Measurements from ENCODE around the gene PSD2. TPM values are rescaled to one million over a fixed set of nuclear protein-coding genes. Genes with fewer than 3 reads are reported as not detected.

The PSD2 gene
- total and polyA plus RNA-seq, 2 experiments from 2014 or later, result under 0.01 TPM; not detected in 1

DNA sequence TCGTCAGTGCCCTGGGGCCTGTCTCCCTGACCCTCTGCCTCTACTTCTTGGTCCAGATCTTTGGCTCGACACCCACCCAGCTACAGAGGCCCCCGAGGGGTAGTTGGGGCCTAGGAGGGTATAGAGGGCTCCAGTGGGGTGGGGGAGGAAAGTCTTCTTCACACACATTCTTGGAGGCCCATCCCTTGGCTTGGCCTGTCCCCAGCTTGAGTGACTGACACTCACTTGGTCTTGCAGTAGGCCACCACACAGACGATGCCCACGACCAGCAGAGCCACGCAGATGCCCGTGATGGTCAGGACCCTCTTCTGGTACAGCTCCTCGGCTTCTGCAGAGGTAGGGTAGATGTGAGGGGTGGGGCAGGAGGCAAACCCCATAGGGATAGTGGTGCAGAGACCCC lies 59.8 kb downstream of the PSD2 start:
- no peak overlapping the region for H3K27ac ChIP-seq
- no peak overlapping the region for H2AFZ ChIP-seq
- no peaks in the 10 kb centered on the region for H3K9me2 ChIP-seq (ENCODE audit: insufficient read depth)
- TF ChIP-seq EZH2phosphoT487 (IDR thresholded peaks at IDR 0.05; ENCODE audit: insufficient read depth, low read depth), result no peak
- no peak for TF ChIP-seq EZH2 (IDR thresholded peaks at IDR 0.05; ENCODE audit: insufficient read depth, poor library complexity, severe bottlenecking)
- no peaks in the 10 kb centered on the region for H4K20me1 ChIP-seq (ENCODE audit: insufficient read depth)
- DNase-seq, result no peak
- H3F3A ChIP-seq (ENCODE audit: insufficient read depth), result no peaks in the 10 kb centered on the region
- in situ Hi-C loops (cut with MboI), result no loop called here
- no peaks in the 10 kb centered on the region for H3K4me1 ChIP-seq (ENCODE audit: insufficient read depth)
- peaks cover 19% of the 10 kb centered on the region for H3K27me3 ChIP-seq (replicated peaks; ENCODE audit: insufficient read depth)
- H3K9ac ChIP-seq, result no peak overlapping the region
- no peaks in the 10 kb centered on the region for H3K79me2 ChIP-seq (ENCODE audit: insufficient read depth)
- H3K36me3 ChIP-seq (ENCODE audit: low read depth), result no peaks in the 10 kb centered on the region
- 53 to 54% methylated on average over 8 of the region's 8 CpGs for WGBS, 2 experiments (ENCODE audit: low coverage in 1 of 2, low lambda C conversion rate in 2 of 2, missing lambda C conversion rate in 2 of 2)
- no peak overlapping the region for H3K4me3 ChIP-seq
- H3K9me3 ChIP-seq (ENCODE audit: low read depth), result no peaks in the 10 kb centered on the region
- H3K4me2 ChIP-seq (ENCODE audit: unreplicated experiment), result no peak overlapping the region

DNA sequence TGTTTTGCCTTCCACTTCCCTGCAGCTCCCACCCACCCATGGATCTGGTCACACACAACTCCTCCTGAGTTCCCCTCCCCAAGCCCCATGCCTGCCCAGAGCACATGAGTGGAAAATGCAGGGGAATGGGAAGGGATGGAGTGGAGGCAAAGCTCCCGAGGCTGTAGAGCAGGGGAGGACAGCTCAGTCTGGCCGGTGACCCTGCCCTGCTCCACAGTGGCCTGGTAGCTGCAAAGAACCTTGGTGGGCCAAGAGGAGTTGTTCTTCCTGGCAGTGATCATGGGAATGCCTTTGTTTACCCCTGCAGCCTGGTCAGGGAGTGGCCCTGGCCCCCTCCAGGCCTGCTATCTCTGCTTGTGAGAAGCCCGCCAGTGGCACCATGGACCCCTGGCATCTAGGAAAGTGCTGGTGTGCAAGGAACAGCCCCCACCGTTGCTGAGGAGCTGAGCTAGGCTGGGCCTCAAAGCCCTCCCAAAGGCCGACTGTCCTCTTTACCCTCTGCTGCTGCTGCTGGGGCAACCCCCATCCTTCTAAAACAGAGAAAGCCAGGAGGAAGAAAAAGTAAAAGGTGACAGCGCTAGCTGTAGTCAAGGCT lies 60.4 kb downstream of the PSD2 start:
- no peak overlapping the region for H3K4me2 ChIP-seq (ENCODE audit: unreplicated experiment)
- no peaks in the 10 kb centered on the region for H3K79me2 ChIP-seq (ENCODE audit: insufficient read depth)
- peaks cover 19% of the 10 kb centered on the region for H3K27me3 ChIP-seq (replicated peaks; ENCODE audit: insufficient read depth)
- no peaks in the 10 kb centered on the region for H3K36me3 ChIP-seq (ENCODE audit: low read depth)
- in situ Hi-C loops (cut with MboI), result no loop called here
- no peaks in the 10 kb centered on the region for H3F3A ChIP-seq (ENCODE audit: insufficient read depth)
- H3K4me1 ChIP-seq (ENCODE audit: insufficient read depth), result no peaks in the 10 kb centered on the region
- no peak overlapping the region for H3K4me3 ChIP-seq
- H2AFZ ChIP-seq, result no peak overlapping the region
- H4K20me1 ChIP-seq (ENCODE audit: insufficient read depth), result no peaks in the 10 kb centered on the region
- DNase-seq, result no peak
- H3K9me2 ChIP-seq (ENCODE audit: insufficient read depth), result no peaks in the 10 kb centered on the region
- H3K9me3 ChIP-seq (ENCODE audit: low read depth), result no peaks in the 10 kb centered on the region
- TF ChIP-seq EZH2phosphoT487 (IDR thresholded peaks at IDR 0.05; ENCODE audit: insufficient read depth, low read depth), result no peak
- no peak for TF ChIP-seq EZH2 (IDR thresholded peaks at IDR 0.05; ENCODE audit: insufficient read depth, poor library complexity, severe bottlenecking)
- H3K27ac ChIP-seq, result no peak overlapping the region
- WGBS, 2 experiments (ENCODE audit: low coverage in 1 of 2, low lambda C conversion rate in 2 of 2, missing lambda C conversion rate in 2 of 2), result 54 to 58% methylated on average over 6 of the region's 6 CpGs
- H3K9ac ChIP-seq, result no peak overlapping the region

DNA sequence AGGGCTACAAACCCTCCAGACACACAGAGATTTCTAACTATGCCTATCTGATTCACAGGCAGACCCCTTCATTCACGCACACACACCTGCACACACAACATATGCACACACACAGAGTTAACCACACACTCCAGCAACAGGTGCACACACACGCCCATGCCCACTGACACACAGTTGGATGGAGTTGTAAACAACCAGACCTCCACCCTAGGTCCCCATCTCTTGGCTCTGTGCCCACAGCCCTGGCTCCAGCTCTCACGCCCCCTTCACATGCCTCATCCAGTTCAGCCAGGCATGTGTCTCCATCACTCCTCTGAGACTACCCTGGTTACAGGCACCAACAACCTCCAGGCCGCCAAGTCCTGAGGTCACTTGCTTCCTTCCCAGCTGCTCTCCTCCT lies 61.1 kb downstream of the PSD2 start:
- H3K4me3 ChIP-seq, result no peak overlapping the region
- H2AFZ ChIP-seq, result no peak overlapping the region
- H3K4me2 ChIP-seq (ENCODE audit: unreplicated experiment), result no peak overlapping the region
- H3K9me3 ChIP-seq (ENCODE audit: low read depth), result no peaks in the 10 kb centered on the region
- H3K27me3 ChIP-seq (replicated peaks; ENCODE audit: insufficient read depth), result peaks cover 19% of the 10 kb centered on the region
- no peaks in the 10 kb centered on the region for H3F3A ChIP-seq (ENCODE audit: insufficient read depth)
- WGBS, 2 experiments (ENCODE audit: low coverage in 1 of 2, low lambda C conversion rate in 2 of 2, missing lambda C conversion rate in 2 of 2), result 47 to 48% methylated on average over 4 of the region's 4 CpGs
- no peaks in the 10 kb centered on the region for H3K36me3 ChIP-seq (ENCODE audit: low read depth)
- no peaks in the 10 kb centered on the region for H3K9me2 ChIP-seq (ENCODE audit: insufficient read depth)
- H3K79me2 ChIP-seq (ENCODE audit: insufficient read depth), result no peaks in the 10 kb centered on the region
- no peaks in the 10 kb centered on the region for H4K20me1 ChIP-seq (ENCODE audit: insufficient read depth)
- H3K4me1 ChIP-seq (ENCODE audit: insufficient read depth), result no peaks in the 10 kb centered on the region
- TF ChIP-seq EZH2phosphoT487 (IDR thresholded peaks at IDR 0.05; ENCODE audit: insufficient read depth, low read depth), result no peak
- TF ChIP-seq EZH2 (IDR thresholded peaks at IDR 0.05; ENCODE audit: insufficient read depth, poor library complexity, severe bottlenecking), result no peak
- no peak for DNase-seq
- in situ Hi-C loops (cut with MboI), result no loop called here
- no peak overlapping the region for H3K9ac ChIP-seq
- H3K27ac ChIP-seq, result no peak overlapping the region

DNA sequence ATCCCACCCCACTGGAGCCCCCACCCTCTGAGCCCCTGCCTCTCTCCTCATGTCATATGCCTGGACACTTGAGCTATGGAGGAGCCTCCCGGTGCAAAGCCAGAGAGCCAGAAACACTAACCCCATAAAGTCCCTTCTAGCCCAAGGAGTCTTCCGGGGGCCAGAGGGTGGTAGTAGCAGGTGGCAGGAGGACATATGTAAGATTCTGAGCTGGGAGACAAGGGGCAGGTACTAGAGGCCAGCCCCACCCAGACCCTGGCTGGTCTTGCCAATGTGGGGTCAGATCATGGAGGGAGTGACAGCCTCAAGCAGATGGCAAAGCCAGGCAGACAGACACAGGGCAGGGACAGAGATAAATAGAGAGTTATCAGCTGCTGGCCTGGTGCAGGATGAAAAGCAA lies 63.4 kb downstream of the PSD2 start:
- Histone ChIP-seq H3K27me3 (replicated peaks; ENCODE audit: insufficient read depth) (peaks cover 14% of the 10 kb centered on the region; the same call in 1 of the 2 replicates), H2AFZ (no peak overlapping the region), H3K36me3 (ENCODE audit: low read depth) (no peaks in the 10 kb centered on the region), H3K79me2 (ENCODE audit: insufficient read depth) (no peaks in the 10 kb centered on the region), H4K20me1 (ENCODE audit: insufficient read depth) (no peaks in the 10 kb centered on the region), H3K9ac (no peak overlapping the region), H3K4me3 (no peak overlapping the region), H3K9me2 (ENCODE audit: insufficient read depth) (no peaks in the 10 kb centered on the region), H3K9me3 (ENCODE audit: low read depth) (no peaks in the 10 kb centered on the region), H3F3A (ENCODE audit: insufficient read depth) (no peaks in the 10 kb centered on the region), H3K4me1 (ENCODE audit: insufficient read depth) (no peaks in the 10 kb centered on the region), H3K27ac (no peak overlapping the region), H3K4me2 (ENCODE audit: unreplicated experiment) (no peak overlapping the region)
- TF ChIP-seq EZH2phosphoT487 (IDR thresholded peaks at IDR 0.05; ENCODE audit: insufficient read depth, low read depth) (no peak), EZH2 (IDR thresholded peaks at IDR 0.05; ENCODE audit: insufficient read depth, poor library complexity, severe bottlenecking) (no peak)
- 25 to 29% methylated on average over 2 of the region's 2 CpGs for WGBS, 2 experiments (ENCODE audit: low coverage in 1 of 2, low lambda C conversion rate in 2 of 2, missing lambda C conversion rate in 2 of 2)
- DNase-seq, result no peak
- in situ Hi-C loops (cut with MboI), result no loop called here

Data from GM23248 (cell line).